Endothelial cell of umbilical vein (primary cell): ENCODE data around the gene IGFBP4. TPM values are rescaled to one million over a fixed set of nuclear protein-coding genes. Genes with fewer than 3 reads are reported as not detected.

Source experiments
- BruUV-seq: library from RNA; stranded (reverse); fragments of 400-500 nt; replicated peaks from 2 replicates; lab custom pipeline; 2021; lab: Mats Ljungman, UMichigan
- CTCF ChIA-PET: fragments of 300-600, 350-600 bp; sonication (Branson Sonifier 250); formaldehyde crosslinking; loops from one replicate; lab custom pipeline; 2021; ENCODE audit warnings: antibody characterized with exemption, inconsistent platforms; lab: Charles Lee
- POLR2A ChIA-PET: fragments of 300-600, 350-600 bp; sonication (Branson Sonifier 250); formaldehyde crosslinking; loops from one replicate; lab custom pipeline; 2021; ENCODE audit warnings: antibody characterized with exemption, inconsistent platforms; lab: Charles Lee
- DNase-seq: peaks from one replicate; pipeline ENCODE4 v3.0.0-alpha.2; 2011; ENCODE audit warnings: low read depth, low spot score
- FAIRE-seq: peaks from 2 replicates; lab custom pipeline; 2011; peaks lifted over from hg19 to GRCh38; lab: Jason Lieb, UNC
- H2AFZ ChIP-seq: 2 replicates; pipeline ENCODE4 v1.6.0; 2012; ENCODE audit warnings: low read depth, low read length, control low read depth, inconsistent platforms
- H3K27ac ChIP-seq: 2 replicates; pipeline ENCODE4 v1.5.1; 2011; ENCODE audit warnings: low read depth, mild to moderate bottlenecking, control low read depth, low read length, moderate library complexity; ENCODE audit not compliant: insufficient read depth
- H3K27me3 ChIP-seq, 2 experiments: 2 replicates each; pipeline versions ENCODE4 v1.6.0 to v1.6.1; 2011; ENCODE audit warnings: low read length in 2 of 2, mixed read lengths in 1 of 2; ENCODE audit not compliant: control insufficient read depth in 2 of 2, insufficient read depth in 2 of 2
- H3K36me3 ChIP-seq, 2 experiments: 2 replicates in 1 of 2; 3 replicates in 1 of 2; pipeline ENCODE4 v1.5.1; 2011; ENCODE audit warnings: low read length in 2 of 2, mild to moderate bottlenecking in 1 of 2, moderate library complexity in 1 of 2; ENCODE audit not compliant: control insufficient read depth in 2 of 2, insufficient read depth in 2 of 2; ENCODE audit errors: extremely low read depth in 1 of 2
- H3K4me1 ChIP-seq: 3 replicates; pipeline ENCODE4 v1.5.1; 2011; ENCODE audit warnings: mild to moderate bottlenecking, low read length; ENCODE audit not compliant: control insufficient read depth, insufficient read depth; ENCODE audit errors: extremely low read depth
- H3K4me2 ChIP-seq: 2 replicates; pipeline ENCODE4 v1.6.1; 2011; ENCODE audit warnings: low read length, control low read depth, mixed read lengths; ENCODE audit not compliant: insufficient read depth
- H3K4me3 ChIP-seq, 3 experiments: fragments of 200-600 bp in 1 of 3; sonication (generic), shearing (Covaris generic) in 1 of 3; replicated peaks in 1 of 3; 2 replicates each; pipeline ENCODE4 v1.5.1; 2011 to 2016; ENCODE audit warnings: control low read depth in 3 of 3, low read length in 3 of 3, mild to moderate bottlenecking in 2 of 3, inconsistent platforms in 1 of 3, low read depth in 1 of 3, moderate library complexity in 1 of 3; ENCODE audit not compliant: insufficient read depth in 1 of 3
- H3K79me2 ChIP-seq: 2 replicates; pipeline ENCODE4 v1.6.0; 2012; ENCODE audit warnings: low read length, inconsistent platforms; ENCODE audit not compliant: control insufficient read depth, insufficient read depth
- H3K9ac ChIP-seq: replicated peaks from 2 replicates; pipeline ENCODE3; 2011; ENCODE audit warnings: low read length, control low read depth; ENCODE audit not compliant: insufficient read depth; ENCODE audit errors: extremely low read depth
- H3K9me1 ChIP-seq: replicated peaks from 3 replicates; pipeline ENCODE4 v1.6.0; 2011; ENCODE audit warnings: mild to moderate bottlenecking, low read length; ENCODE audit not compliant: control insufficient read depth, insufficient read depth; ENCODE audit errors: extremely low read depth
- H3K9me3 ChIP-seq: replicated peaks from 2 replicates; pipeline ENCODE4 v1.5.1; 2012; ENCODE audit warnings: low read length, inconsistent platforms; ENCODE audit not compliant: control insufficient read depth, insufficient read depth
- H4K20me1 ChIP-seq: replicated peaks from 2 replicates; pipeline ENCODE3; 2011; ENCODE audit warnings: mild to moderate bottlenecking, low read length; ENCODE audit not compliant: control insufficient read depth, insufficient read depth; ENCODE audit errors: extremely low read depth
- EZH2 ChIP-seq: IDR thresholded peaks from 2 replicates; pipeline ENCODE4 v1.6.1; 2012; ENCODE audit warnings: borderline replicate concordance, low read depth, mild to moderate bottlenecking, moderate library complexity, low read length, inconsistent platforms; ENCODE audit not compliant: severe bottlenecking
- FOS ChIP-seq: IDR thresholded peaks from 2 replicates; pipeline ENCODE4 v1.6.1; 2011; ENCODE audit warnings: mild to moderate bottlenecking, low read length, moderate library complexity, borderline replicate concordance; ENCODE audit not compliant: insufficient read depth
- GATA2 ChIP-seq: IDR thresholded peaks from 2 replicates; pipeline ENCODE4 v1.7.0; 2011; ENCODE audit warnings: low read depth, mild to moderate bottlenecking, moderate library complexity, mixed read lengths, low read length; ENCODE audit not compliant: insufficient read length, insufficient read depth
- JUN ChIP-seq: IDR thresholded peaks from 2 replicates; pipeline ENCODE4 v1.6.1; 2011; ENCODE audit warnings: borderline replicate concordance, low read depth; ENCODE audit not compliant: insufficient read length, insufficient read depth
- MYC ChIP-seq: IDR thresholded peaks from one replicate; pipeline ENCODE4 v1.6.1; 2011; ENCODE audit warnings: mild to moderate bottlenecking, low read depth, low read length
- POLR2A ChIP-seq: IDR thresholded peaks from 2 replicates; pipeline ENCODE4 v1.6.1; 2012; ENCODE audit warnings: low read depth, mild to moderate bottlenecking, control low read depth, low read length
- POLR2AphosphoS5 ChIP-seq: IDR thresholded peaks from 2 replicates; pipeline ENCODE4 v1.6.1; 2012; ENCODE audit warnings: low read depth, mild to moderate bottlenecking, control low read depth, low read length, moderate library complexity; ENCODE audit not compliant: insufficient read depth
- dilution Hi-C: fragments of 300-500 bp; cut with MboI; formaldehyde crosslinking; loops from one replicate; pipeline ENCODE4 v1.15.0; 2019; ENCODE audit warnings: low sequenced_read_pairs; ENCODE audit not compliant: extremely low pct_ligation_motif_present
- intact Hi-C: fragments of 100-400 bp; cut with micrococcal nuclease; formaldehyde crosslinking; loops from one replicate; pipeline ENCODE4 v1.10.0; 2022
- polyA plus RNA-seq, 4 experiments: library from polyadenylated mRNA; depleted of rRNA in 3 of 4; stranded (reverse) in 3 of 4; unstranded in 1 of 4; fragments of >200 nt; gene quantifications; 2 replicates each; pipeline versions ENCODE4 v1.2.1 to v1.2.3, GENCODE V29; 2011 to 2012; ENCODE audit warnings: missing spikeins in 1 of 4
- total RNA-seq: library from RNA; stranded (reverse); gene quantifications from 2 replicates; pipeline ENCODE4 v1.2.3, GENCODE V29; 2021
- TF ChIP-seq, protein P1 (sequence below), 2 donors: IDR thresholded peaks; 1 replicate in 1 of 2; 2 replicates in 1 of 2; pipeline ENCODE4 v1.5.1; 2011; ENCODE audit warnings: low read length in 2 of 2, mild to moderate bottlenecking in 2 of 2, moderate library complexity in 2 of 2, control low read depth in 1 of 2, inconsistent platforms in 1 of 2, low read depth in 1 of 2; ENCODE audit not compliant: insufficient read depth in 1 of 2; ENCODE audit errors: extremely low read depth in 1 of 2
- TF ChIP-seq, protein P2 (sequence below): IDR thresholded peaks from 2 replicates; pipeline ENCODE4 v1.6.1; 2011; ENCODE audit not compliant: insufficient read depth, insufficient read length

The IGFBP4 gene
- total and polyA plus RNA-seq, 2 donors (not counting 3 experiments of a cell fraction or from before 2014, with no cell fraction given): 377 to 618 TPM

DNA sequence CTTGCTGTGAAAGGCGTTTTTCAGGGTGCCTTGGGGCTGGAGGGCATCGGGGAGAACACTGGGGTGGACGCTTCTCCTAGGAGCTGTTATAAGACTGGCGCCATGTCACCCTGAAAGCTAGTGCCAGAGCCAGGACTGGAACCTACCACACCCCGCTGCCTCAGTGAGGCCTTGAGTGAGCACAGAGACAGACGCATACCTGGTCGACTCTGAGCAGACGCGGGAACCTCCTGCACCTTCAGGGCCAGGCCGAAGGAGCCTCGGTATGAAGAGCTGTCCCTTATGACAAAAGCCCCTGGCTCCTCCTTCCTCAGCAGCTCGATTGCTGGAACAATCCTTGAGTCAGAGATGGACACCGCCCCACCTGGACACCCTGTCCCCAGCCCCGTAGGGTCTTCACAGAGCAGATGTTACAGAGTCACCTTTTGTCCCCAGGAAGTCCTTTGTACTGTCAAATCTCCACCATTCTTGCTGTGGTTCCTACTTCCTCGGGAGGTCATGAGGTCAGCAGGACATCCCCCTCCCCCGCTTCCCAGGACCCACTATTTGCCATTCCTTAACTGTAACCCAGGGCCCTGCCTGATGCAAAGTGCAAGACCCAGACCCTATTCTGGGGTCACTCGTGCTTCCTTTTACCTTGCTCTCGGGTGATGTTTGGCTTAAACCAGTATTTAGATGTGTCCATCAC lies 41.2 kb downstream of the IGFBP4 start:
- H3K79me2 ChIP-seq: no peaks in the 10 kb centered on the region
- H3K4me2 ChIP-seq: no peak overlapping the region
- CTCF ChIA-PET: interaction anchor here (1.9 to 2.8 kb wide), 3 partner anchors 8 to 49 kb away, joined by 4 to 23 read pairs (median 7); no protein-coding TSS in a partner anchor
- H2AFZ ChIP-seq: no peak overlapping the region
- no peak for DNase-seq
- no peak overlapping the region for H3K4me3 ChIP-seq
- intact Hi-C loops: no loop called here
- no peak for FAIRE-seq
- H3K9ac ChIP-seq: no peak overlapping the region
- POLR2A ChIA-PET: no interaction called here
- no peaks in the 10 kb centered on the region for H3K9me1 ChIP-seq
- no peak for TF ChIP-seq POLR2A
- TF ChIP-seq, protein P1, sequence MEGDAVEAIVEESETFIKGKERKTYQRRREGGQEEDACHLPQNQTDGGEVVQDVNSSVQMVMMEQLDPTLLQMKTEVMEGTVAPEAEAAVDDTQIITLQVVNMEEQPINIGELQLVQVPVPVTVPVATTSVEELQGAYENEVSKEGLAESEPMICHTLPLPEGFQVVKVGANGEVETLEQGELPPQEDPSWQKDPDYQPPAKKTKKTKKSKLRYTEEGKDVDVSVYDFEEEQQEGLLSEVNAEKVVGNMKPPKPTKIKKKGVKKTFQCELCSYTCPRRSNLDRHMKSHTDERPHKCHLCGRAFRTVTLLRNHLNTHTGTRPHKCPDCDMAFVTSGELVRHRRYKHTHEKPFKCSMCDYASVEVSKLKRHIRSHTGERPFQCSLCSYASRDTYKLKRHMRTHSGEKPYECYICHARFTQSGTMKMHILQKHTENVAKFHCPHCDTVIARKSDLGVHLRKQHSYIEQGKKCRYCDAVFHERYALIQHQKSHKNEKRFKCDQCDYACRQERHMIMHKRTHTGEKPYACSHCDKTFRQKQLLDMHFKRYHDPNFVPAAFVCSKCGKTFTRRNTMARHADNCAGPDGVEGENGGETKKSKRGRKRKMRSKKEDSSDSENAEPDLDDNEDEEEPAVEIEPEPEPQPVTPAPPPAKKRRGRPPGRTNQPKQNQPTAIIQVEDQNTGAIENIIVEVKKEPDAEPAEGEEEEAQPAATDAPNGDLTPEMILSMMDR (IDR thresholded peaks at IDR 0.05; ENCODE audit: extremely low read depth in 1 of 2, insufficient read depth in 1 of 2, low read depth in 1 of 2, low read length in 2 of 2): no peak
- no peak for TF ChIP-seq GATA2
- no peak for TF ChIP-seq POLR2AphosphoS5
- TF ChIP-seq EZH2: no peak
- no peak for TF ChIP-seq JUN
- TF ChIP-seq FOS: no peak
- TF ChIP-seq, protein P2, sequence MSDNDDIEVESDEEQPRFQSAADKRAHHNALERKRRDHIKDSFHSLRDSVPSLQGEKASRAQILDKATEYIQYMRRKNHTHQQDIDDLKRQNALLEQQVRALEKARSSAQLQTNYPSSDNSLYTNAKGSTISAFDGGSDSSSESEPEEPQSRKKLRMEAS: no peak
- TF ChIP-seq MYC: no peak
- BruUV-seq: no TSS peak
- dilution Hi-C loops: no loop called here
- H3K27ac ChIP-seq: no peak overlapping the region
- no peaks in the 10 kb centered on the region for H3K4me1 ChIP-seq
- no peaks in the 10 kb centered on the region for H3K36me3 ChIP-seq
- peaks cover 2 to 6% of the 10 kb centered on the region in 2 experiments for H3K27me3 ChIP-seq
- H3K9me3 ChIP-seq: no peaks in the 10 kb centered on the region
- H4K20me1 ChIP-seq: no peaks in the 10 kb centered on the region
